NK-92 (cell line): ENCODE results near the gene PFKFB4.

Experiments
- DNase-seq: peaks from one replicate; lab custom pipeline; 2025; ENCODE audit not compliant: unreplicated experiment; lab: John Stamatoyannopoulos, UW

PFKFB4 gene

DNA sequence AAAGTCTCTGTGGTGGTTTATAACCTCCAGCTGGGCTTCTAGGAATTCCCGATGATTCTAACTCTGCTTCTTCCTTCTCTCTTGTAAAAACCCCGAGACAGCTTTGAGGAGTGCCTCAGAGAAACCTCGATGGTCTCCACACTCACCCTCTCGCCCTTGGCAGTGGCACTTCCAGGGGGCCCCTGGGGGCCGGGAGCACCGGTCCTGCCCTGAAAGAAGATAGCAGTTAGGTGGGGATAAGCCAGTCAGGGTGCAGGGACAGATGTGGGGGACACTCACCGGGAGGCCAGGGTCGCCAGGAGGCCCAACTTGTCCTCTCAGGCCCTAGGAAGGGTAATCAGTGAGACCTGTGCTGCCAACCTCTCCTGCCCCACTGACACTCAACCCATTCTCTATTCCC, 28.8 kb upstream of the PFKFB4 start:
- no peak for DNase-seq

DNA sequence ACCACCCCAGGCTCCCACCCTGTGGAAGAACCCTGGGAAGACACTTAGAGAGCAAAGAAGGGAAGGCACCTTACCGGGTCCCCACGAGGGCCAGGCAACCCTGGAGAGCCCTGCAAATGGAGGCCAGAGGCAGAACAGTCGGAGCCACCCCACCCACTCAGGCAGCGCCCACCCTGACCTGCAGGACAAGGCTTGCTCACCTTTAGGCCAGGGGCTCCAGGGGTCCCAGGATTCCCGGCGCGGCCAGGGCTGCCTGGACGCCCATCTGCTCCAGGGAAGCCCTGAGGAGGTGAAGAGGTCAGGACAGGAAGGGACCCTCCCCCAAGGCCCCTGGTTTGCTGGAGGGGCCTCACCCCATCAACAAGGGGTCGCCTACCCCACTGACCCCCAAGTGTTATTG, 28.2 kb upstream of the PFKFB4 start:
- no peak for DNase-seq

DNA sequence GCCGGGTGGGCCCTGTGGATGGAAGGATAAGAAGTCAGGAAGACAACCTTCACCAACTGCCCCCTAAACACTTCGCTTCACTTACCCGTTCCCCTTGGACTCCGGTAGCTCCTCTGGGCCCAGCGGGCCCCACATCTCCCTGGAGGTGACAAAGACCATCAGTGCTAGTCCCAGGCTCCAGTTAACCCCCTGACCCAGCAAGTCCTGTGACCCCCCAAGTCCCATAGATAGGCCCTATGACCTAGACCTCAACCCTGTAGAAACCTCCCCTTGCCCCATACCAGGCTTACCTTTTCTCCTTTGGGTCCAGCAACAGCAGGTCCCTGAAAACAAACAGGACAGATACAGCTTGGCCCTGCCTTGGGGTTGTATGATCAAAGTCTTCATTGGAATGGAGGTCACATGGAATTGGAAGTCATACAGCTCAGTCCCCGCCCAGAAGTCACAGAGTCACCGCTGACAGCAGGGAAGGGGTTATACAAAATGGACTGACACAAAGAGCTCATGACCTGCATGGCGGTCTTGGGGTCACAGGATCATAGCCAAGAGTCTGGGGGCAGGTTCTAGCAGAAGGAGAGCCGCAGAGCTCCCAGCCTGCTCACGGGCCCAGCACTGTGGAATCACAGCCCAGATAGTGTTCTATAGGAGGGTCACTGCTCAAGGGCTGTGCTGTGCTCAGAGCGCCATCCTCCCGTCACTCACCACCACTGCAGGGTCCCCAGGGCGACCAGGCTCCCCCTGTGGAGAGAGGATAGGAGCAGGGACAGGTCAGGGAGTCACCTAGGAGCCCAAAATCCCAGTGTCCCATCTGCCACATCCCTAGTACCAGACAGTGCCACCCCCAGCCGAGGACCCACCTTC, 25.2 kb upstream of the PFKFB4 start:
- DNase-seq: no peak

DNA sequence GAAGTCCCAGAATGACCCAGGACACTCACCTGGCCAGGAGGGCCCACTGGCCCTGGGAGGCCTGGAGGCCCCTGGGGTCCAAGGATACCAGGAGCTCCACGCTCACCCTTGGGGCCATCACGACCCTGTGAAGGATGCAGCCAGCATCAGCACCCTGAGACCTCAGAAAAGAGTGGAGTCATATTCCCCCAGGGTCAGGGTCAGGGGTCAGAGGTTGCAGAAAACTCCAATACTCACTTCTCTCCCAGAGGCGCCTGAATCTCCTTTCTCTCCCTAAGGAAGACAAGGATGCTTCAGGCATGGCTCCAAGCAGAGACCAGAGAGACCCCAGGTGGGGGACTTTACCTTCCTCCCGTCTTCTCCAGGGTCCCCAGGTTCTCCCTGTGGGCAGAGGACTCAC, 20.0 kb upstream of the PFKFB4 start:
- no peak for DNase-seq

DNA sequence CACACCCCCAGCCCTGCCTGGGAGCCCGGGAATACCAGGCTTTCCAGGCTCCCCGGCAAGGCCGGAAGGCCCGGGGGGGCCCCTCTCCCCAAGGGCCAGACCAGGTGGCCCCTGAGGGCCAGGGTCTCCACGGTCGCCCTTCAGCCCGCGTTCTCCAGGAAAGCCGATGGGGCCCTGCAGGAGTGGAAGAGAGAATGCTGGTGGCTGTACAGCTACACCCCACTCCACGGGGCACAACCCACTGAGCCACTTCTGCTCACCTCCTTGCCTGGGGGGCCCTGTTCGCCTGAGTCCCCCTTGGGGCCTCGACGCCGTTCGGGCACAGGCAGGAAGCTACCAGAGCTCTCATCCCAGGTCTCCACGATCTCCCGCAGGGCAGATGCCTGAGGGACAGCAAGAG, 18.8 kb upstream of the PFKFB4 start:
- DNase-seq: no peak

DNA sequence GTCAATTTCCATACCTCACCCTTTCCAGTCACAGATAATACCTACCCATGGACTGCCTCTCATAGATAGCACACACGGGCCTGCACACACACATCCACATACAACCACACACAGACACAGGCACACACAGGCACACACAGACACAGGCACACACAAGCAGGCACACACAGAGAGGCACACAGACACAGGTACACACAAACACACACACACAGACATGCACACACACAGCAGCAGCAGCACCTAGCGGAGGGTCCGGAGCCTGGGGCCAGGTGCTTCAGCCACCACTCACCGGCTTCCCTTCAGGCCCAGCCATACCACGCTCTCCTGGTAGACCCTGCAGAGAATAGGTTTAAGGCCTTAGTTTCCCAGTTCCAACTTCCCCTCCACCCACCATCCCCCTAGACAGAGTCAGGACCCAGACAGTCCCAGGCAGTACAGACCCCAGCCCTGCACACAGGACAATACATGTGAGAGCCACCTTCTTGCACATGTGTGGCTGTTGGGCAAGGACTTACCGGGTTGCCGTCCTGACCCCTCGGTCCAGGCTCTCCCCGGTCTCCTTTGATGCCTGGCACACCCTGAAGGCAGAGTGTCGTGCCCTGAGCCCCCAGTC, 17.5 kb upstream of the PFKFB4 start:
- no peak for DNase-seq

DNA sequence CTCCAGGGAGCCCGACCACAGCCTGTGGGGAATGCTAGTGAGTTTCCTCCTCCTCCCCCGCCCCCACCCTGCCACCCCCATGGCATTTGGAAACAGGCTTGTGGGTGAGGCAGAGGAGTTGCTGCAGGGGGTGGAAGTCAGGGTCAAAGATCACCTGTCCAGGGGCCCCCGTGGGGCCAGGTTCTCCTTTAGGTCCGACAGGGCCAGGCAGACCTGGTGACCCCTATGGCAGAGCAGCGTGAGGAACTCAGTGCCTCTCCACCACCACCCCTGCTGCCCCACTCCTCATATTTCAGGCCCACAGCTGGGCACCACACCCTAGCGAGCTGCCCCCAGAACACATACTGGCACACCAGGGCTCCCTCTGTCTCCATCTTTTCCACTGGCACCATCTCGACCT, 15.9 kb upstream of the PFKFB4 start:
- no peak for DNase-seq

DNA sequence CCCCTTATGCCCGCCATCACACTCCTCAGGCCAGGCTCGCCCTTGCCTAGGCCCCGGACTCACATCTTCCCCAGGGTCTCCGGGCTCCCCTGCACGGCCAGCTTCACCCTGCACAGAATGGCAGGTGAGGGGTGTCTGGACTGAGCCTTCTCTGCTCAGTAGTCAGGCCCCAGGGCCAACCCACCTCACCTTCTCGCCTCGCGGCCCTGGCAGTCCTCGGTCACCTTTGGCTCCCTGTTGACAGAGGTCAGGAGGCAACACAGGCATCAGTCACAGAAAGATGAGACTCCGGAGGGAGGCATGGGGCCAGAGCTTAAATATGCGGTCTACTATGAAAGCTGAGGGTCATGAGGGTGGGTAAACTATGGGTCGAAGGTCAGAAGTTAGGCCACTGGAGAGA, 15.3 kb upstream of the PFKFB4 start:
- no peak for DNase-seq

DNA sequence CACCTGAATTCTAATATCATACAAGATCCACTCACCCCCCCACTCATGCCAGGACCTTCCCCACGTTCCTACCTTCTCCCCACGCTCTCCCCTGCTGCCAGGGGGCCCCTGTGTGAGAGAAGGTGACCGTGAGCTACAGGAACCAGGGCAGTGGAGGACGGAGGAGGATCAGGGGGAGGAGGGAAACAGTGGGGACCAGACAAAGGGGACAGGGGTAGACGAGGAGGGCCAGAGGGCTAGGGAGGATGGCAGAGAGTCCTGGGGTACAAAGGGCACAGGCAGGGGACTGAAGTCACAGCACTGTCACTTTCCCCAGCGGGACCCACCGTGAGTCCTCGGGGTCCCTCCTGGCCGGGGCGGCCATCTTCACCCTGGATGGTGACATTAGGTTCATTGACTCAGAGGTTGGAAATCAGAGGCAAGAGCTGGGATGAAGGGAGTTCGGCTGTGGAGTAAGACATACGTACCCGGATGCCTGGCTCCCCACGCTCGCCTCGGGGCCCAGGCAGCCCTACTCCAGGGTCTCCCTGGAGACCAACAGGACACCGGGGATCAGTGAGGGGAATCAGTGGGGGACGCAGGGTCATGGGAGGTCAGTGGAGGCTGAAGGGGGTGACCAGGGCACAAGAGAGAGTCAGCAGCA, 13.3 kb upstream of the PFKFB4 start:
- no peak for DNase-seq

DNA sequence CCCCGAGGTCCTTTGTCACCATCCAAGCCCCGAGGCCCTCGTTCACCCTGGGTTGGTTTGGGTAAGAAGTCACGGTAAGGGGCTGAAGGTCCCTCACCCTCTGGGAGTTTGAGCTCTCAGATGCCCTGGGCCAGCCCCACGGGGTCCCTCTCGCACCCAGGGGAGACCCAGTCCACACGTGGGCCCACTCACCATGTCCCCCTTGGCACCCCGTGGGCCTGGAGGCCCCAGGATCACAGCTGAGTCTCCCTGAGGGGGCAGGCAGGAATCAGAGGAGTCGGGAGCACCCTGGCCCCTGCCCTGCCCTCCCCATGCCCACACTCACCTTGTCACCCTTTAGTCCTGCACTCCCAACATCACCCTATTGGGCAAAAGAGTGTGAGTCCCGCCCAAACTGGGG, 12.8 kb upstream of the PFKFB4 start:
- DNase-seq: no peak

DNA sequence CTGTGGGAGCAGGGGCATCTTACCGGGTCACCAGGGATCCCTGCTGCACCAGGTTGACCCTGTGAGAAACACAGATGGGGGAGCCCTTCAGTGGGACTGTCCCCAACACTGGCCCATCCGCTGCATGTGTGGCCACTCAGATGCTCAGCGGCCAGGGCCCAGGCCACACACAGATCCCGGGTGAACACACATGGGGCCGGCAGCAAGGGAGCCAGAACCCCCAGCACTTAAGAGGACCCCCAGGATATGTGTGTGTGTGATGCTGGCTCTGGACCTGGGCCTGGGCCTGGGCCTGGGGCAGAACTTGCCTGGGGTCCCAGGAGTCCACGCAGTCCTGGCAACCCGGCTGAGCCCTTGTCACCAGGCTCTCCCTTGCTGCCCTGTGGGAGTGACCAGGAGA, 11.9 kb upstream of the PFKFB4 start:
- no peak for DNase-seq

DNA sequence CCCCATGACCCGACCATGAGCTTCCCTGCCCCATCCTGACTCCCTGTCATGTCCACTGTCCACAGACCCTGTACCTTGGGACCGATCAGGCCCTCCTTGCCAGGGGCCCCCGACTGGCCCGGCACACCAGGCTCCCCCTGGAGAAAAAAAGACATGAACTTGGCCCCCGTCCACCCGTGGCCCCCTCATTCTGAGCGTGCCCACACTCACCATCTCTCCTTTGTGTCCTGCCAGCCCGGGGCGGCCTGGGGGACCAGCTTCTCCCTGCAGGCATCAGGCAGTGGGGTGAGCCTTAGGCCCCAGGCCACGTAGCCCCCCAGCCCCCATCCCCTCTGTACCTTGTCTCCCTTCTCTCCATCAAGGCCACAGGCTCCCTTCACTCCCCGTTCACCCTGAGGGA, 10.9 kb upstream of the PFKFB4 start:
- no peak for DNase-seq

DNA sequence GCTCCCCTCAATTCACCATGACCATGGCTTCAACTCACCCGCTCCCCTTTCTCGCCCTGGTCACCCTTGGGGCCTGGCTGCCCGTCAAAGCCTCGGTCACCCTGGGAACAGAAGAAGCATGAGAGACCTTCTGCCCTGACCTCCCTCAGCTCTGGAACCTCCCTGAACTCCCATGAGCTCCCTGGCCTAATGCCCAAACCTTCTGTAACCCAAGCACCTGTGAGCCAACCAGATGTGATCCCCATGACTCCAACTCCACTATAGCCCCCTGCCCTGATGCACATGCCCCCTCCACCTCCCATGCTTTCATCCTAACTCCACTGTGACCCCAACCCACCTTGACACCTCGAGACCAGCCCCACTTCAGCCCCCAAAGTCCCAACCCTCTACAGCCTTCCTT, 10.5 kb upstream of the PFKFB4 start:
- no peak for DNase-seq

DNA sequence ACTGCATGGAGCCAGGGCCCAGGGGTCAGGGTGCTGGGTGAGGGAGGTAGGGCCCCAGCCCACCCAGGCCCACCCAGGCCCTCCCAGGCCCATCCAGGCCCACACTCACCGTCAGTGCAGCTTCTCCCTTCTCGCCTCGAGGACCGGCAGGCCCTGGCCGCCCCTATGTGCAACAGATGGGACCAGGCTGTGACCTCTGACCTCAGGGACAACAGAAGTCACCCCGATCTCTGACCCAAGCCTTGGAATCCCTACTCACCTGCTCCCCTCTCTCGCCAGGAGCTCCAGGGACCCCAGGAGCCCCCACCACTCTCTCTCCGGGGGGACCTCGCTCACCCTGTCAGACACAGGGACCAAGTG, 9.8 kb upstream of the PFKFB4 start:
- DNase-seq: no peak

DNA sequence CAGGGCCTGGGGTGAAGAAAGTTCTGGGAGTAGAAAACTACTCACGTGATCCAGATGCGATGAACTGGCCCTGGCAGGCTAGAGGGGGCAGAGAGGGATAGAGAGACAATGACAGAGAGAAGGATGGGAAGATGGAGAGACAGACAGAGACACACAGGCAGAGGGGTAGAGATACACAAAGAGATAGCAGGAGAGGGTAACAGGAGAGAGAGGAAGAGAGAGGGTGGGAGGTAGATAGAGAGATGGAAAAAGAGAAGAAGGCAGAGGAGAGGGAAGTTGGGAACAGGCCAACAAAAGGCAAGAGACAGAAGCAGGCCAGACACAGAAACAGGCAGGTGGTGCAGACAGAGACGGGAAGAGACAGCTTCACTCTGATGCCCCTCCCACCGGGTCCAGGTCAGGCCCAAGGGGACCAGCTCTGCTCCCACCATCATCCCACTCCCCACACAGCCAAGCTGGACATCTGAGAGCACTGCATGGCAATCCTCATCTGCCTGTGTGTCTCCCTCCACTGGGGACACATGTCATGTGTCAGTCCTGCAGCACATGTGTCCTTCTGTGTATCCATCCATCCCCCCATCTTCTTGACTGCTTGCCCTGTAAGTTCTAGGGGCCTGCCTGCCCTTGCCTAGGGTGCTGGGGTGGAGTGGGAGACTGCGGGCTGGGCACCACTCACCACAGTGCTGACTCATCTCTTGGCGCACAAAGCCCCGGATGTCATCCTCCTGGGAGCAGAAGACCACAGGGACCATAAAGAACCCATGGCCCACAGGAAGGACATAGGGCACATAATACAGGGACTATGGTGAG, 9.2 kb upstream of the PFKFB4 start:
- no peak for DNase-seq

DNA sequence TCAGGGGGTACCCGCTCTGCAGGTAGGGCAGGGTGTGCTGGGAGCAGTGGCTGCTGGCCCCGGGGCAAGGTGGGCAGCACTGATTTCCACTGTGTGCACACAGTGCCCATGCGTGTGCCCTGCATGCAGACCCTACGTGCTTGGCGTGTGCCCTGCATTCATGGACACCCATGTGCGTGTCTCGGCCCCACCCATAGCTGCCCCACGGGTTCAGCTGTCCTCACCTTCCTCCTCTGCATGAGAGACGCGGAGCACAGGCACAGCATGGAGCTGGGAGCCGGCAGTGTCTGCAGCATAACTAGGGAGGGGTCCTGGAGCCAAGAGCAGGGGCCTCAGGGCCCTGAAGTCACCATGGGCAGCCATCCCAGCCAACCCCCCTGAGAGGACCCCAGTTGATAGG, 8.6 kb upstream of the PFKFB4 start:
- no peak for DNase-seq

DNA sequence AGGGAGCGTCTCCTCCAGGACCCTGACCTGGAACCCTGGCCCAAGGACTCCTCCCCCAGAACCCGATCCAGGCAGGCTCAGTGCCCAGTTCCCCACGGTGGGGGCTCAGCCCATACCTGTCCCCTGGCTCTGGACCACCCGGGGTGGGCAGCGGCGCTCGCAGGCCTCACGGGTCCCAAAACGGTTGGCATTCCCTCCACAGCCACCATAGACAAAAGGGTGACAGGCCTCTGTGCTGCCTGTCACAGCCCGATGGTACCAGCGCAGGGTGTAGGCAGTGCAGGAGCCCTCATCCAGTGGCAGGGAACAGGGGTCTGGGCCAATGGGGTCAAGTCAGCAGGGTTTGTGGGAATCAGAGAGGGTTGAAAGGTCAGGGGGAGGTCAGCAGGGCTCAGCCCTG, 8.1 kb upstream of the PFKFB4 start:
- DNase-seq: no peak

DNA sequence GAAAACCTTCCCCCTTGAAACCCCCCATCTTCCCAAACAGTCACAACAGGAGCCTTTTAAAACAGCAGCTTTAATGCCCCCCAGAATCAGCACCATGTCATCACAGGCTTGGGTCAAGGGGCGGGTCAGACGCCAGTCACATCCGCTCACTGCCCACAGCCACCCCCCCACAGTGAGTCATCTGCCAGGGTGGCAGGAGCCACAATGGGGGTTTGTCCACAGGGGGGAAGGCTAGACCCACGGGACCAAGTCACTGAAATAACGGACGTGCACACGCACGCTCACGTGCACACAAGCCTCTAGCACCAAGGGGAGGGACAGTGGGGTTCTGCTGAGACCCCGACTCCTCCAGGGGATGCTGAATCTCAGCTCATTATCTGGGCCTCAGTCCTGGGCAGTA, 7.4 kb upstream of the PFKFB4 start:
- DNase-seq: no peak

DNA sequence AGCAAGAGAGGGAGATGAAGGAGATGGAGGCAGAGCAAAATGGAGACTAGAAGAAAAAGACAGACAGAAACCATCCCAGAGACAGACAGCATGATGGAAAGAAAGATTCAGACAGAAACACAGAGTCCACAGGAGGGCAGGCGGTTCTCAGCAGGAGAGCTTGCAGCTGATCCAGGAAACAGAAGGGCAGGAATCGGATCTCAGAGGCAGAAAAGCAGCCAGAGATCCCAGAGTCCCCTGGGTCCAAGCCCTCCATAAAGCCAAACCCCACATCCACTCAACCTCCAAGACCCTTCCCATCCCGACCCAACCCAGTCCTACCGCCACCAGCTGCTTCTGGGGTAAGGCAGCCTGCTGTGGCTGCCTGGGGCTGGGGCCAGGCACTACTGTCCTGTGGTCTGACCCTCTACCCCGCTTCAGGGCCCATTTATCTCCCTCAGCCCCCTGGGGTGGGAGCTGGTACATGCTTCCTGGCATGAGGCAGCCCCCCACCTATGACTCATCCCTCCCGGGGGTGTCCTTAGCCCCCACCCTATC, 6.8 kb upstream of the PFKFB4 start, which contains the start of gene UCN2:
TSS of gene UCN2 (minus strand) at position 400 of the 537 bp plus-strand sequence. CDS start 657 bp downstream, outside the sequence.
- no peak for DNase-seq

DNA sequence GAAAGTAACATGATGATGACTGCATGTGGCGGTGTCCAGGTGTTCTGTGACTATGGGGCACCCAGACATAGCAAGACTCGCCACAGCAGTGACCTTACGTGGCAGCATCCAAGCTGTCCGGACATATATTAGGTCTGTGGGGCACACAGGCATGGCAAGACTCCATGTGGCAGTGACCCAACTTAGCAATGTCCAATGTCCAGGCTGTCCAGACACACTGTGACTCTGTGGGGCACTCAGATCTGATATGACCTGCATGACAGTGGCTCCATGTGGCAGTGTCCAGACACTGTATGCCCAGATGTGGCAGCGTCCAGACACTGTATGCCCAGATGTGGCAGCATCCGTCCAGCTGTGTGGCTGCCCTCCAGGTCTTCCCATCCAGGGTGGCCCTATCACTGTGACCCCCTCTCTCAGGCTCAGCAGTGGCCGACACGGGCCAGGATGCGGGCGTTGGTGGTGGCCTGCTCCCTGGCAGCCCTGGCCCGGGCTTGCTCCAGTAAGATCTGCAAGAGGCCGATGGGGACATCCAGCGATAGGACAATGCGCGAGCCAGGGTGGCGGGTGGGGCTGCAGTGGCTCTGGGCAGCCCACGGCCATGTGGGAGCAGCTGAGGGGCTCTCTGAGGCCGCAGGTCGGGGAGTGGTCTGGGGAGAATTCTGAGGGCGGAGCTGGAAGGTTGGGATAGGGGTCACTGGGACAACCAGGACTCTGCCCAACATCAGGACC, 5.9 kb upstream of the PFKFB4 start:
- DNase-seq: no peak
